ENCODE results near the gene CEP250.
A peak's percentile ranks its signal among the peaks of the same experiment; 100 is the strongest.

CEP250 gene

DNA sequence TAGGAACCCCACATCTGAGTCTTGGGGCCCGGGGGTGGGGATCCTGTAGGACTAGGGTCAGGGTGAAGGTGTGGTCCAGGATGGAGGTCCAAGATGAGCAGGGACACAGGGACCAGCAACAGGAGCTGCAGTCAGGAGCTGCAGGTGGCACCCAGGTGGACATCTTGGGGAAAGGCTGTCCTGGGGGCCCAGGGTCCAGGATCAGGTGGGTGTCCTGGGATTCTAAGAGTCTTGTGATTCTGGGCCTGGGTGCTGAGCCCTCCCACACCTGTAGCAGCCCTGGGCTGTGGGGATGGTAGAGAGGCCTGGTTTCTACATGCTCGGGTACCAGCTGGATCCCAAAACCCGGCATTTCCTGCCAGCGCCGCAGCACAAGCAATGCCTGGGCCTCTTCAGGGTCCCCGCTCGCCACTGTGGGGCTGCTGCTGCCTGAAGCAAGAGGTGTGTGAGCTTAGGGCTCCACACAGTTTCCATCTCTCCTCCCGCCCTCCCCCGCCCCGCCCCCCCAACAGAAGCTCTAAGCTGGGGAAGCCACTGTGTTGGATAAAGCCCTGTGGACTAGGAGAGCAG, 107.2 kb downstream of the CEP250 start:
- no peak for DNase-seq (ENCODE audit: low spot score)
- no peaks in the 10 kb centered on the region for H3K4me1 ChIP-seq (ENCODE audit: control insufficient read depth in 2 of 2, insufficient read depth in 1 of 2, low read depth in 1 of 2, low read length in 2 of 2)

DNA sequence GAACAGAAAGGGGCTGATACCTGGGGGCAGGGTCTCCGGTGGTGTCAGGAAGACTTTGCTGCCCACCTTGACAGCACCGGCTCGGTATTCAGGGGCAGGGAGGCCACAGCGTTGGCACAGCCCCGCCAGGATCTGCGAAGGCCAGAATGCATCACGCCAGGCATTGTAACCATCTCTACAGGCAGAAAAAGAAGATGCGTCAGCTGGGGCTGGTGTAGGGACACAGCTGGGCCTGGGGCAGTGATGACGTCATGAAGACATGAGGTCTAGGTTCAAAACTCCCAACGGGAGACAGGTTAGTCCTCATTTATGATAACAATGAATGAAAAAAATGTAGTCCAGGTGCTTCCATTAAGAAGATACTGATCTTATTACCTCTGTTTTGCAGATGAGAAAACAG, 108.4 kb downstream of the CEP250 start:
- H4K91ac ChIP-seq (ENCODE audit: low read depth, low read length, poor library complexity) = no peak overlapping the region
- no peaks in the 10 kb centered on the region for H3K27me3 ChIP-seq (ENCODE audit: control insufficient read depth in 3 of 3, insufficient read depth in 3 of 3, low read depth in 1 of 3, low read length in 3 of 3)
- no peak overlapping the region for H3K18ac ChIP-seq (ENCODE audit: low read length)
- no peak overlapping the region for H2AFZ ChIP-seq (ENCODE audit: low read length)
- H3K14ac ChIP-seq (ENCODE audit: low read length) = no peak overlapping the region
- no CpG with 5 or more reads among the region's 10 CpGs for WGBS, 2 donors (ENCODE audit: extremely low coverage in 2 of 2, insufficient read length in 2 of 2, insufficient replicate concordance in 1 of 2)
- H3K36me3 ChIP-seq (replicated peaks in 1 of 2; ENCODE audit: control insufficient read depth in 2 of 2, insufficient read depth in 2 of 2, low read length in 2 of 2) = peaks cover 0 to 14% of the 10 kb centered on the region in 2 donors
- no peaks in the 10 kb centered on the region for H3K9me3 ChIP-seq (replicated peaks in 1 of 2; ENCODE audit: control insufficient read depth in 2 of 2, insufficient read depth in 1 of 2, low read depth in 1 of 2, low read length in 2 of 2)
- DNase-seq (ENCODE audit: low spot score) = no peak
- H3K27ac ChIP-seq (replicated peaks; ENCODE audit: low read length) = no peak overlapping the region
- no peak overlapping the region for H3K4me2 ChIP-seq (ENCODE audit: insufficient read depth, low read length, poor library complexity, severe bottlenecking)
- no peak overlapping the region for H2BK12ac ChIP-seq (ENCODE audit: low read length)
- H2BK5ac ChIP-seq (ENCODE audit: low read length) = no peak overlapping the region
- no peak overlapping the region for H2BK15ac ChIP-seq (ENCODE audit: low read length)
- no peaks in the 10 kb centered on the region for H3K79me1 ChIP-seq (ENCODE audit: low read depth, low read length)
- H3K4me3 ChIP-seq (ENCODE audit: low read length in 2 of 2) = no peak overlapping the region
- H2AK5ac ChIP-seq (ENCODE audit: low read depth, low read length) = no peak overlapping the region
- no peak overlapping the region for H4K8ac ChIP-seq (ENCODE audit: low read depth, low read length)
- no peak overlapping the region for H3K23ac ChIP-seq (ENCODE audit: low read depth, low read length, poor library complexity)
- no peak overlapping the region for H3K9ac ChIP-seq (ENCODE audit: low read depth, low read length, poor library complexity)
- H2BK120ac ChIP-seq (ENCODE audit: low read depth, low read length) = no peak overlapping the region
- H3K4ac ChIP-seq (ENCODE audit: low read length) = no peak overlapping the region
- H3K4me1 ChIP-seq (ENCODE audit: control insufficient read depth in 2 of 2, insufficient read depth in 1 of 2, low read depth in 1 of 2, low read length in 2 of 2) = no peaks in the 10 kb centered on the region

More for the DNA sequence above, 107.2 kb downstream of the CEP250 start:
- Histone ChIP-seq H3K4me2 (ENCODE audit: insufficient read depth, low read length, poor library complexity, severe bottlenecking) (no peak overlapping the region), H3K18ac (ENCODE audit: low read length) (no peak overlapping the region), H4K91ac (ENCODE audit: low read depth, low read length, poor library complexity) (no peak overlapping the region), H2AFZ (ENCODE audit: low read length) (no peak overlapping the region), H4K8ac (ENCODE audit: low read depth, low read length) (no peak overlapping the region), H3K27me3 (ENCODE audit: control insufficient read depth in 3 of 3, insufficient read depth in 3 of 3, low read depth in 1 of 3, low read length in 3 of 3) (no peaks in the 10 kb centered on the region), H3K4me3 (ENCODE audit: low read length in 2 of 2) (no peak overlapping the region), H3K14ac (ENCODE audit: low read length) (no peak overlapping the region), H3K9ac (ENCODE audit: low read depth, low read length, poor library complexity) (peak overlapping the region; percentile 12), H2BK15ac (ENCODE audit: low read length) (no peak overlapping the region), H3K79me1 (ENCODE audit: low read depth, low read length) (no peaks in the 10 kb centered on the region), H2BK12ac (ENCODE audit: low read length) (no peak overlapping the region), H2BK5ac (ENCODE audit: low read length) (no peak overlapping the region), H3K23ac (ENCODE audit: low read depth, low read length, poor library complexity) (no peak overlapping the region), H3K36me3 (replicated peaks in 1 of 2; ENCODE audit: control insufficient read depth in 2 of 2, insufficient read depth in 2 of 2, low read length in 2 of 2) (peaks cover 6 to 23% of the 10 kb centered on the region in 2 donors), H3K9me3 (replicated peaks in 1 of 2; ENCODE audit: control insufficient read depth in 2 of 2, insufficient read depth in 1 of 2, low read depth in 1 of 2, low read length in 2 of 2) (no peaks in the 10 kb centered on the region), H3K4ac (ENCODE audit: low read length) (no peak overlapping the region), H2BK120ac (ENCODE audit: low read depth, low read length) (no peak overlapping the region), H3K27ac (replicated peaks; ENCODE audit: low read length) (no peak overlapping the region), H2AK5ac (ENCODE audit: low read depth, low read length) (no peak overlapping the region)
- no CpG with 5 or more reads among the region's 10 CpGs for WGBS, 2 donors (ENCODE audit: extremely low coverage in 2 of 2, insufficient read length in 2 of 2, insufficient replicate concordance in 1 of 2)

DNA sequence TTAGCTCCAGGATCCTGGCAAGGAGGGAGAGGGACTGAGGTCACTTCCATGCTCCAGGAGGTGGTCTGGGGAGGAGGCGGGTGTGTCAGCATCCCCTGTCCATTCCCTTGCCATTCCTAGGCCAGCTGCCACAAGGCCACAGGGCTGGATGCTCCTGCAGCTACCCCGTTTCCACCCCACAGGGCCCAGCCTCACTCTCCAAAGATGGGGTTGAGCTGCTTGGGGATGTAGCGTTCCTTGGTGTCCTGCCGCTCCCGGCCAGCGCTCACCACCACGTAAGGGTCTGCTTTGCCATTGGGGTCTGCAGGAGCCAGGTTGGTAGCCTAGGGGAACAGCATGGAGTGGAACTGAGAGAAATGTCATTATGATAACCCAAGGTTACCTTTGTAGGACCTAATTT, 109.5 kb downstream of the CEP250 start:
- Histone ChIP-seq H3K27me3 (ENCODE audit: control insufficient read depth in 3 of 3, insufficient read depth in 3 of 3, low read depth in 1 of 3, low read length in 3 of 3) (no peaks in the 10 kb centered on the region), H3K23ac (ENCODE audit: low read depth, low read length, poor library complexity) (no peak overlapping the region), H3K4me1 (ENCODE audit: control insufficient read depth in 2 of 2, insufficient read depth in 1 of 2, low read depth in 1 of 2, low read length in 2 of 2) (no peaks in the 10 kb centered on the region), H3K4ac (ENCODE audit: low read length) (no peak overlapping the region), H2BK12ac (ENCODE audit: low read length) (no peak overlapping the region), H4K8ac (ENCODE audit: low read depth, low read length) (no peak overlapping the region), H2BK120ac (ENCODE audit: low read depth, low read length) (no peak overlapping the region), H2BK5ac (ENCODE audit: low read length) (no peak overlapping the region), H2AK5ac (ENCODE audit: low read depth, low read length) (peak overlapping the region; percentile 23), H4K91ac (ENCODE audit: low read depth, low read length, poor library complexity) (no peak overlapping the region), H3K4me2 (ENCODE audit: insufficient read depth, low read length, poor library complexity, severe bottlenecking) (no peak overlapping the region), H3K27ac (replicated peaks; ENCODE audit: low read length) (no peak overlapping the region), H3K4me3 (ENCODE audit: low read length in 2 of 2) (no peak overlapping the region), H3K14ac (ENCODE audit: low read length) (no peak overlapping the region), H2BK15ac (ENCODE audit: low read length) (no peak overlapping the region), H3K9ac (ENCODE audit: low read depth, low read length, poor library complexity) (peak overlapping the region; percentile 55), H3K79me1 (ENCODE audit: low read depth, low read length) (no peaks in the 10 kb centered on the region), H2AFZ (ENCODE audit: low read length) (no peak overlapping the region), H3K18ac (ENCODE audit: low read length) (no peak overlapping the region), H3K36me3 (replicated peaks in 1 of 2; ENCODE audit: control insufficient read depth in 2 of 2, insufficient read depth in 2 of 2, low read length in 2 of 2) (peaks cover 0 to 6% of the 10 kb centered on the region in 2 donors), H3K9me3 (replicated peaks in 1 of 2; ENCODE audit: control insufficient read depth in 2 of 2, insufficient read depth in 1 of 2, low read depth in 1 of 2, low read length in 2 of 2) (no peaks in the 10 kb centered on the region)
- no CpG with 5 or more reads among the region's 7 CpGs for WGBS, 2 donors (ENCODE audit: extremely low coverage in 2 of 2, insufficient read length in 2 of 2, insufficient replicate concordance in 1 of 2)
- no peak for DNase-seq (ENCODE audit: low spot score)

DNA sequence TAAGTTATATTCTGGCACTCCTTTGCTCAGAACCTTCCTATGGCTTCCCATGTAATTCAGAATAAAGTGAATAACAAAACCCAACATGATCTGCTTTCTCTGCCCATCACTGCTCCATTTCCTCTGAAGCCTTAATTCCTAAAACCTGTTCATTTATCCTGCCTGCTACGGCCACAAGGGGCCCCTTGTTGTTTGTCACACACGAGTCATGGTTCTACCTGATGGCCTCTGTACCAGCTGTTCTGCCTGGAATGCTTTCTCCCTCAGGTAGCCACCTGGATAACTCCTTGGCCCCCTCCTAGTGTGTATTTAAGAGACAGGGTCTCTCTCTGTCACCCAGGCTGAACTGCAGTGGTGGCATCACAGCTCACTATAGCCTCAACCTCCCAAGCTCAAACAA, 113.2 kb downstream of the CEP250 start:
- Histone ChIP-seq H3K36me3 (replicated peaks in 1 of 2; ENCODE audit: control insufficient read depth in 2 of 2, insufficient read depth in 2 of 2, low read length in 2 of 2) (no peaks in the 10 kb centered on the region), H2BK15ac (ENCODE audit: low read length) (no peak overlapping the region), H3K27ac (replicated peaks; ENCODE audit: low read length) (no peak overlapping the region), H4K8ac (ENCODE audit: low read depth, low read length) (no peak overlapping the region), H3K79me1 (ENCODE audit: low read depth, low read length) (no peaks in the 10 kb centered on the region), H2AFZ (ENCODE audit: low read length) (no peak overlapping the region), H3K4ac (ENCODE audit: low read length) (no peak overlapping the region), H3K9me3 (replicated peaks in 1 of 2; ENCODE audit: control insufficient read depth in 2 of 2, insufficient read depth in 1 of 2, low read depth in 1 of 2, low read length in 2 of 2) (no peaks in the 10 kb centered on the region), H3K9ac (ENCODE audit: low read depth, low read length, poor library complexity) (no peak overlapping the region), H4K91ac (ENCODE audit: low read depth, low read length, poor library complexity) (no peak overlapping the region), H3K4me1 (ENCODE audit: control insufficient read depth in 2 of 2, insufficient read depth in 1 of 2, low read depth in 1 of 2, low read length in 2 of 2) (no peaks in the 10 kb centered on the region), H2BK5ac (ENCODE audit: low read length) (no peak overlapping the region), H3K18ac (ENCODE audit: low read length) (no peak overlapping the region), H3K27me3 (ENCODE audit: control insufficient read depth in 3 of 3, insufficient read depth in 3 of 3, low read depth in 1 of 3, low read length in 3 of 3) (no peaks in the 10 kb centered on the region), H3K4me2 (ENCODE audit: insufficient read depth, low read length, poor library complexity, severe bottlenecking) (no peak overlapping the region), H2BK120ac (ENCODE audit: low read depth, low read length) (no peak overlapping the region), H2BK12ac (ENCODE audit: low read length) (no peak overlapping the region), H3K14ac (ENCODE audit: low read length) (no peak overlapping the region), H3K4me3 (ENCODE audit: low read length in 2 of 2) (no peak overlapping the region), H2AK5ac (ENCODE audit: low read depth, low read length) (no peak overlapping the region), H3K23ac (ENCODE audit: low read depth, low read length, poor library complexity) (no peak overlapping the region)
- DNase-seq (ENCODE audit: low spot score) = no peak
- WGBS, 2 donors (ENCODE audit: extremely low coverage in 2 of 2, insufficient read length in 2 of 2, insufficient replicate concordance in 1 of 2) = no CpG with 5 or more reads among the region's 2 CpGs

All from neuronal stem cell (in vitro differentiated cells).